GM21825 (cell line): Measurements from ENCODE around the gene USP31.
"Not testable (repeated sequence)": the region's sequence is repeated elsewhere in the genome, so short reads cannot be mapped to it uniquely, and the experiment has no call there.

Source experiments
- ATAC-seq: cut with Tn5 transposase; IDR thresholded peaks from one replicate; pipeline ENCODE4 v1.9.1; 2021; ENCODE audit warnings: mild to moderate bottlenecking, moderate library complexity; ENCODE audit not compliant: unreplicated experiment

The USP31 gene

DNA sequence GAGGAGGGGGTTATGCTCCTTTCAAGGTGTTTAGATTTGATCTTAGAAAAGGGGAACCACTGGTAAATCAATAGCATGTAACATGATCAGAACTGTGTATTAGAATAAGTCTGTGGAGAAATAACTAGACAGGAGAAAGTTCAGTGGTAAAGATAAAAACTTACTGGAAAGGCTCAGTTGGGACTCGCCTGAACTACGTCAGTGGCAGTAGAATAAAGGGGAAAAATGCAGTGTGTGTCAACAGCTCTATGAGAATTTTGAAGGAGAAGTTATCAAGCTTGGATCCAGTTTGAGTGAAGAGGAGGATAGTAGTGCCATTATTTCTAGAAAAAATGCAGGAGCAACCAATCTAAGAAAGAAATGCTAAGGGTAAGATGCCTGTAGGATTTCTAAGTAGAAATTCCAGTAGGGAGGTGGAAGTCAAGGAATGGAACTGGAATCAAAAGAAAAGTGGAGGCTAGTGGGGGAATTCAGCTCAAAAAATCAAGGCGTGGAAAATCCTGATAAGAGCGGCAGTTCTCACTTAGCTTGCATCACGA lies 48.2 kb downstream of the USP31 start:
- ATAC-seq: no peak

DNA sequence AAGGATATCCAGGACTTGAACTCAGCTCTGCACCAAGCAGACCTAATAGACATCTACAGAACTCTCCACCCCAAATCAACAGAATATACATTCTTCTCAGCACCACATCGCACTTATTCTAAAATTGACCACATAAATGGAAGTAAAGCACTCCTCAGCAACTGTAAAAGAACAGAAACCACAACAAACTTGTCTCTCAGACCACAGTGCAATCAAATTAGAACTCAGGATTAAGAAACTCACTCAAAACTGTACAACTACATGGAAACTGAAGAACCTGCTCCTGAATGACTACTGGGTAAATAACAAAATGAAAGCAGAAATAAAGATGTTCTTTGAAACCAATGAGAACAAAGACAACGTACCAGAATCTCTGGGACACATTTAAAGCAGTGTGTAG lies 52.8 kb downstream of the USP31 start:
- not testable (repeated sequence) for ATAC-seq

DNA sequence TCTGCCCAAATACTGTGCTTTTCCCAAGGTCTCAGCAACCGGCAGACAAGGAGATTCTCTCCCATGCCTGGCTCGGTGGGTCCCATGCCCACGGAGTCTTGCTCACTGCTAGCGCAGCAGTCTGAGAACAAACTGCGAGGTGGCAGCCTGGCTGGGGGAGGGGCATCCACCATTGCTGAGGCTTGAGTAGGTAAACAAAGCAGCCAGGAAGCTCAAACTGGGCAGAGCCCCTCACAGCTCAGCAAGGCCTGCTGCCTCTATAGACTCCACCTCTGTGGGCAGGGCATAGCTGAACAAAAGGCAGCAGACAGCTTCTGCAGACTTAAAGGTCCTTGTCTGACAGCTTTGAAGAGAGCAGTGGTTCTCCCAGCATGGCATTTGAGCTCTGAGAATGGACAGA lies 55.1 kb downstream of the USP31 start:
- not testable (repeated sequence) for ATAC-seq

DNA sequence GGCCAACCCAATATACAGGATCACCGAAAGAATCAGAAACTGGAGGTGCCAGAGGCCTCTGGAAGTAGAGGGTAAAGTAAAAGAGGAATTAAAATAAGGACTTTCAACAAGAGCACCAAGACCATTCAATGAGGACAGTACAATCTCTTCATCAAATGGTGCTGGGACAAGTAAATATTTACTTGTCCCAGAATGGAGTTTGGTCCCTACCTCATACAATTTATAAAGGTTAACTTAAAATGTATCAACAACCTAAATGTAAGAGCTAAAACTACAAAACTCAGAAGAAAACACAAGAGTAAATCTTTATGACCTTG lies 56.5 kb downstream of the USP31 start:
- no peak for ATAC-seq

DNA sequence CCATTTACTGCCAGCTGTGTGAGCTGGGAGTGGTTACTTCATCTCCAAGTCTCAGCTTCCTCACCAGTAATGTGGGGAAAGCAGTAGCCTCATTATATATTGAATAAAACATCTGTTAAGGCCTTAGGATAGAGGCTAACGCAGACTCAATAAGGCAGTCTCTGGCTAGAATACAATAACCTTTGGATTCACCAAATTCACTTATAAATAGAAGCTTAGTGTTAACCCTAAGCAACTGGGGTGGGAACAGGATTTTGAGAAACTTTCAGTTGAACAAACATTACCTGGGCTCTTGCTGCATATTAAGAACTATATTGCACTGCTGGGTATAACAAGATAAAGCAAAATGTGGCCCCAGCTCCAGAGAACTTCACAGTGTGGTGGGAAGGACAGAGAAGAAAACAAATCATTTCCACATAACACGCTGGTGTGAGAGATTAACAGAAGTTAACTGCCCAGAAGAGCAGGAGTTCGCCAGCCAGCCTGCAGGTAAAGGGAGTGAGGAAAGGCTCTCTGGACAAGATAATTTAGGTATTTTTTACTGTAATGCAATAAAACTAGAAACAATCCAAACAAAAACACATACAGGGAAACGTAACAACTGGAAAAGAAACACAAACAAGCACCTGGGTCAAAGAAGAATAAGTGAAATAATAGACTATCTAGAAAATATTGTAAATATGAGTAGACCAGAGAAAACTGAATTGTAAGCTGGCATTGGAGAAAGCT lies 57.0 kb downstream of the USP31 start:
- ATAC-seq: no peak

DNA sequence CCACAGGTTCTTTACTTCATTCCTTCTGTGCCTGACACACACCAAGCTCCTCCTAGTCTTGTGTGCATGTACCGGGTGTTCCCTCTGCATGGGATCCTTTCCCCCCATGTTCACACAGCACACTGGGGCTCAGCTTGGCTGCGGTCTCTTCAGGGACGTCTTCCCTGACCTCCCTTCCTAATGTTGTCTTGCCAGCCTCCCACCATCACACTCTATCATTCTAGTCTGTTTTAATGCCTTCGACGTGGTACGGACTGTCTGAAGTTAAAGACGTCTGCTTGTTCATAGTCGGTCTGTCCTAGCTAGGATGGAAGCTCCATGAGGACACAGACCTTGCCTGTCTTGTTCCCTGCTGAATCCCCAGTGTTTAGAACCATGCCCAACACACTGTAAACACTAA lies 60.1 kb downstream of the USP31 start:
- ATAC-seq: no peak

DNA sequence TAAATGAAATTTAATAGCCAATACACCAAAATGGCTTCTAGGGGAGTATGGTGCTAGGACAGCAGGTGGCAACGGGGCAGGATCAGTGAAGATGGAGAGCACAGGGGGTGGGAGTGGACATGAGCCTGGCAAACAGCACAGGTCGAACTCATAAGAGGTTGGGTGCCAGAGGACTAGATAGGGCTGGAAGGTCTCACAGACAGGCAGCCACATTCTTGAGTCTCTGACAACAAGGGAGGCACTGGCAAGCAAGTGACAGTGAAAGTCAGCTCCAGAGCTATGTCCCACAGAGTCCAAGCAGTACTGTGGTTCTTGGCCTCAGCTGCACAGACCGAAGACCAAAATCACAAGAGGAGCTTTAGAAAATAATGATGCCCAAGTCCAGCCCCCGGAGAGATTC lies 61.2 kb downstream of the USP31 start:
- no peak for ATAC-seq

DNA sequence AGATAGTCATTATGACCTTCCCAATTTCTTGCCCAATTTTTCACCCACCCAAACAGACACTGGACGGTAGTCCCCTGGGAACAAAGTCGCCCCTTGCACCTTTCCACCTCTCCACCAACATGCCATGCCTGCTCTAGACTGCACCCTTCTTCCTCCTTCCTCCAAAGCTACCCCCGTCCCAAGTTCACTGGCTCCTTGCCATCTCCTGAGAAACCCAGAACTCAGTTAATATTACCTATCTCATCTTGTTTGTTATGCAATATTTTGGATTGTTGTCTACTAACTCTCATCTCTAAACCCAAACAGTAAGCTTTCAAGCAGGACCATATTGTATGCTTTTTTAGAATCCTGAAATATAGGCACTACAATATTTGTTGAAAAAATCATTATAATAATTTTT lies 63.3 kb downstream of the USP31 start:
- no peak for ATAC-seq

DNA sequence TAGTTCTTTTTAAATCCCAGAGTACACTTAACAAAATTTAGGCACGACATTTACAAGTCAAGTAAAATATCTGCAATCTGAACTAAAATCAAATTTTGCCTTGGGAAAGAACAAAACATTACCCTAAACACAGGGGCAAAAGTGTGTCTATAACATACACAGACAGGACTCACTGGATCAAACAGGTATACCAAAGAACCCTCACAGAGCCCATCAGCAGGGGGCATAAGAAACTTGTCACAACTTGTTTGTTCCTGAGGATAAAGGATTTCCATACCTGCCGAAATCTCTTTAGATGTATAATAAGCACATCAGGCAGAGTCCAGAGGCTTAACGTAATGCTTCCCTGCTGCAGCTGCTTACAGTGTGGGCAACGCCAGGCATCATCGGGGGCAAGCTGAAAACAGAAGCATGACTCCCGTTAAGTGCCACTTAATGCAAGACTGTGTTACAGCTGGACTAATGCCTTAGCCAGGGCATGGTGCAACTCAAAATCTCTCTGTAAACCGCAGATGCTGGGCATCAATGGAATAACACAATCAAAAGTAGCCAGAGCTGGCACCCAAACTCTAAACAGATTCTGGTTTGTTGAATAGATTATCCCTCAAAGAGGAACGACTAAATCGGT lies 67.0 kb downstream of the USP31 start:
- ATAC-seq: no peak

DNA sequence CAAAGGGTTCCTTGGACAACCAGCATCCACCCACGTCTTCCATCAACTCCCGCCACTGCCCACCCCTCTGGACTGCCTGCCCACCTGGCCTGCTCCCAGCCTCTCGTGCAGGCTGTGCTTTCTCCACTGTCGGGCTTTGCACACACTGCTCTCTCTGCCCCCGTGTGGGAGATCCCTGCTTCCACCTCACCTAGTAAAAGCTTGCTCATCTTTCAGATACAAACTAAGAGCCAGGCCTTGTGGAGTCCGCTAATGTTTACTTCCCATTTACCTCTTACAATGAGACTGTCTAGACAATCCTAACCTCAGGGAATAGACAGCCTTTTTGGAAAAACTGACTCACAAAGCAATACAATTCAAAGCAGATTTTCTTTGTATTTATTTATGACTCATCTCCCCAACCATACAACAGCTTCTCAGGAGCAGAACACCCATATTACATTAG lies 67.6 kb downstream of the USP31 start:
- ATAC-seq: no peak

DNA sequence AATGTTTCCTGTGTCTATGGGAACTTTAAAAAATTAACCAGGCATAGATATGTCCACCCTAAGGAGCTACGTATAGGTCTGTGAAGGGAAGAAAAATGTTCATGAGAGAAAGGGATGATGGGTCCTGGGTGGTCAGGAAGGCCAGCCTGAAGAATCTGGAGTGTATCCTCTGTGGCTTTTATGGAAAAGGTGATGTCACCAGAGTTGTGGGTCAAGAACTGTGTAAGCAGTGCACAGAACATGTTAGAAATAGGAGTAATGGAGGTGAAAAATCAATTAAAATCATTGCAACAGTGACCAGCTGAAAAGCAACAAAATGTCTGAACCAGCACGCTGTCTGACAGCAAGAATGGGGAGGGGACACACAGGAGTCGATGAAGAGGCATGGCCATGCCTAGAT lies 68.5 kb downstream of the USP31 start:
- ATAC-seq: no peak

DNA sequence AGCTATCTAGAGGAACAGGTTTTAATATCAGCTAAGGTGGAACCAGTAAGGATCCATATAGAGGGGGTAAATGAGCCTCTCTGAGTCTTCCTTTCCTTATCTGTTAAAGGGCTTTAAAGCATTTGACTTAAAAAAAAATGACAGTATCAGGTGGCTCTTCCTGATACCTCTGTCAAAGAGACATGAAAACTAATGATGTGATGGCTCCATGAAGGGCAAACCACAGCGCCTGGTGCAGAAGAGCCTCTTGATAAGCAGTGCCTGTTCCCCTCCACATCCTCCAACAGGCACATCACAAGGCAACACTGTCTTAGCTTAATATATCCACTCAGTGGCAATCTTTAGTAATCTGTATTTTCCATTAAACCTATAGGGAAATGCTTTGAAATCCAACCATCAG lies 68.9 kb downstream of the USP31 start:
- ATAC-seq: no peak

DNA sequence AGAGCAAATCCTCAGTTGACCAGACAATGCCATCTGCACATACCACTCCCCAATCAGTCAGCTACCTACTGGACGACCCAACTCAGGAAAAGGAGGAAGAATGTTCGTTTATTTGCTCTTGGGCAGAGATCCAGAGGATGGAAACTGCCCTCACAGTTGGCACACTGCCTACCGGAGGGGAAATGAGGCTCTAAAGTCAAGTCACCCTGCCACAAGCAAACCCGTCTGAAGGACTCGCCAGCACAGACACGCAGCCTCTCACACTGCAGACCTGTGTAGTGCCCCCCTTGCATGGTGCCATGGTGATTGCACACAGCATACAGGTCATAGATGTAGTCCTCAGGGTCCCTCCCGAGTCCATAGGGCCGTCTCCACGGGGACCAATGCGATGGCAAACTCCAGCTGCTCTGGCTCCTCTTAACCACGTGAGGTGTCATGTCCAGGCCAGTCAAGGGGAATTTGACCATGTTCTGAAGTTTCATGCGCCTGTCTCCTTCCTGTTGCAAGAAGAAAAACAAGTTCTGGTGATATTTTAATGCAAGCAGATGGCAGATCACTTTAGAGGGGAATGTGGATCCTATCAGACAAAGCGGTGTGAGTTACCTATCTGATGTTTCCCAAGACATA lies 69.5 kb downstream of the USP31 start:
- no peak for ATAC-seq

DNA sequence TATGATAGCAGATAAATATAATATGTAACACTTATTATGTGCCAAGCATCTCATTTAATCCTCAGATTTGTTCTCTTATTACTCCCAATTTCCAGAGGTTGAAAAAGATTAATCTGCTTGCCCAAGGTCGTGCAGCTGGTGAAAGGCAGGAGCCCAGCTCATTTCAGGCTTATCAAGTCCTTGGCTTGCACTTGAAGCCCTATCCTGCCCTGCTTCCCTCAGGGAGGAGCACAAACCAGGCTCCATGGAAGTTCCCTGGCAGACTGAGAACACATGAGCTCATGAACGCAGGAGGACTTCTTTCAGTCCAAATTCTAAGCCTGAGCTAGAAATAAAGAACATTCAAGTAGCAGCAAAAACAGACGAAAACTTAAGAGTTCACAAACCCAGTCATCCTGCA lies 74.8 kb downstream of the USP31 start:
- ATAC-seq: no peak

DNA sequence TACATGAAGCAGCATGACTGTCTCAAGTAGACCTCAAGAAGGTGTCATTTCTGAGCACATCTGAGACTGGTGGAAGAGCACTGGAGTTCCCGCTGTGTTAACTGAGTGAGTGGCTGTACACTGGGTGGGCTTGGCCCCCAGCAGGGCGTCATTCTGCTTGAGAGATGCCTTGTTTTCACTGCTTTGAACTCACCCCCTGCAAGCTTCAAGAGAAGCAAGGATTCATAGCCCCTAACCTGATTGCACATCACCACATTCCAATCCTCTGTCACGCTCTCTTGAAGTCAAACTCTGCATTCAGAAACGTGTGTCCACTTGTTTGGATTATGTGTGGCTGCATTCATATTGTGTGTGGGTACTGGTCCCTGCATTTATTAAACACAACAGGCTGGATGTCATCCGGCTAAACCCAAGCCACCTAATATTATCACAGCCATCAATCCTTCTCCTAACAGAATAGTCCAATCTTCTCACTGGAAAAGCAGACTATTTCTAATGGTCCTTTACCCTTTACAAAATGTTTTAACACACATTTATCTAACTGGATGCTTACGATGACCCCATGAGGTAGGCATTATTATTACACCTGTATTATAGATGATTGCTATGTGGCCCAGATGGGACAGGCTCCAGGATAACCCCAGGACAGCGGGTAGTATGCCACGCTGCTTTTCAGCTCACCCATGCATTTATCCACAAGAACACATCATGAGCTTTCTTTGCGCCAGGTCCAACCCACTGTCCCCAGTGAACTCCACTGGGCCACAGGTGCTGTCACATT lies 76.3 kb downstream of the USP31 start:
- no peak for ATAC-seq

DNA sequence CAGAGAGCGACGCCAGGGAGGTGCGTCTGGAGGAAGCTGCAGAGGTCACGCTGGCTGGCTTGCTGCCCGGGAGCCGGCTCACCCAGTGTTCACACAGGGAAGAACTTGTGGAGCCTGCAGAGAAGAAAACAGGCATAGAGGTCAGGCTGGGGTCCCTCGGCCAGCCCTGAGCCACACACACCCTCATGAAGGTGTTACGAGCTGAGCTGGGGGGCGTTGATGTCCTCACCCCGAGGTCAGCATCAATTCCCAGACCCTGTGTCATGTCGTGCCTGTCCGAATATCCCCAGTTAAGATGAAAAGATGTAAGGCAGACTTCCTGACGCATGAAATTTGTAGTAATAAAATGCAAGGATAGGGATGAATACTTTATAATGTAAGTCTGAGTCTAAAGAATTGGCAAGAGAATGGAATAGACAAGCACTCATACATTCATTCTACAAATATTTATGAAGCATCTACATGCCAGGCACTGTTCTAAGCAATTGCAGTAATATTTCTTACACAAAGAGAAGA lies 77.1 kb downstream of the USP31 start:
- ATAC-seq: no peak

DNA sequence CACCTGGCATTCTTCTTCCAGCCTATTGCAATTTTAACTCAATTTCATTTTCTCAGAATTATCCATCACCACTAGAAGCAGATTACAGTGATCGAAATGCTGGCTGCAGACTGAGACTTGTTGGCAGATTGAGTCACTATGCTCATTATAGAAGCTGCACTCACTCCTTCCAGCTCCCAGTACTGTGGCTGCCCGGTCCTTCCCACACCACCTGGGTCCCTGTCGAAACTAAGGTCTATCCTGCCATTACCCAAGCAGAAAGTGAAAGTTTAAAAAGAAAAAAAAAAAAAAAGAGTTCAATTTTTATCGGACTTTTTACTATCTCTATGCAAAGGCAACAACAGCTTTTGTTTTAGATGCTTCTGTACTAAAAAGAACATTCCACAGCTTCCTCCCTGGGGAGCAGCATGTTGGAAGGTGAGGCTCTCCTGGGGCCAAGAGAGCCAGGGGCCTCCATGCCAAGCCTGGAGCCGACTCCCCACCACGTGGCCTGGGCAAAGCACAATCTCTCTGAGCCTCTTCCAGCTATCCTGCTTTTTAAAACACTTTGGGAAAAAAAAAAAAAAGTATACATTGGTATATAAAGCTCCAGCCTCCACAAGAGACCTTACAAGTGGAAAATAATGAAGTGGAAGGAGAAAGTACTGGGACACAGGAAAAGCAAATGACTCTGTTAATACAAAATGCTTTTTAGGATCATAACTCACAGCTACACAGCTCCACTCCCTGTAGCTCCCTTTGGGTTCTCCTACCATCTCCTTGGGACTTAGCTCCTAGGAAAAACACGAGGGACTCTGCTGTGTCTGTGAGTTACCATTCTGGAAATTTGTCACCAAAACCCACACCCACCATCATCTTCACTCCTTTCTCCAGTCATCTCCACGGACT lies 77.8 kb downstream of the USP31 start:
- no peak for ATAC-seq

DNA sequence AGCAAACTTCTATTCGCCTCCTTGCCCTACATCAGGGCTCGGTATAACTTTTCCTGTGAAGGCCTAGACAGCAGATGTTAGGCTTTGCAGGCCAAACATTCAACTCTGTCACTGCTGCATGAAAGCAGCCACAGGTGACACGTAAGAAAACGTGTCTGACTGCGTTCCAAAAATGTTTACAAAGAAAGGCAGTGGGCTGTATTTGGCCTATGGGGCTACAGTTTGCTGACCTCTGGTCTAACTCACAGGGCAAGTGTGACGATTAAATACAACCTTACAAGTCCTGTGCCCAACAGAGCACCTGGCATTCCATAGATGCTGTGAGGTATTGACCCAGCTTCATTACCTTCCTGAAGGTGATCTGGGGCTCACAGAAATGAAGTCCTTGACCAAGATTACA lies 79.4 kb downstream of the USP31 start:
- ATAC-seq: no peak

DNA sequence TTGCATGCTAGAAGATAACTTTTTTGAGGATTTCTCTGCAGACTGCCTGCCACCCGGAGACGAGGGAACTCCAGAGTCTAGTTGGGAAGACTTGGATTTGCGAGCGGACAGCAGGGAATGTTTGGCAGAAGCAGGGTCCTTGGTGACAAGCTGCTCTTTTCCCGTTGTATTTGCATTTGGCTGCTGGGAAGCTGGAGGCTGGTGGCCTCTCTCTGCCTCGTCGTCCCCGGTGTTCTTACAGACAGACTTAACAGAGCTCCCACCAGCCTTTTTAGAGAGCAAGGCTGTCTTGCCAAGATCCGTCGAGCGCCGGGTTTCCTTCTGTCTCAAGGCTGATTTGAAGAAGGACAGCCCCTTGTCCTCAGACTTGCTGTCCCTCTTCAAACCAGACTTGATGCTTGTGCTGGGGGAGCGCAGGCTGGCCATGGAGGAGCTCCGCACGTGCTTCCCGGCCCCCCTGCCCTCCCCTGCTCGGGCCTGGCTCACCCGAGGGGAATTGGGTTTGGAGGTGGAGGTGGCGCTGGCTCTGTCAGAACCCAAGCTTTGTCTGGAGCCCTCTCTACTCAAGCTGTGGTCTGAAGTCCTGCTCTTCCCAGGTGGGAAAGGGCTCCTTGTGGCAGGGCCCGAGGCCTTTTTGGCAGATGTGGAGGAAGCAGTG lies 81.0 kb downstream of the USP31 start:
- ATAC-seq: no peak

DNA sequence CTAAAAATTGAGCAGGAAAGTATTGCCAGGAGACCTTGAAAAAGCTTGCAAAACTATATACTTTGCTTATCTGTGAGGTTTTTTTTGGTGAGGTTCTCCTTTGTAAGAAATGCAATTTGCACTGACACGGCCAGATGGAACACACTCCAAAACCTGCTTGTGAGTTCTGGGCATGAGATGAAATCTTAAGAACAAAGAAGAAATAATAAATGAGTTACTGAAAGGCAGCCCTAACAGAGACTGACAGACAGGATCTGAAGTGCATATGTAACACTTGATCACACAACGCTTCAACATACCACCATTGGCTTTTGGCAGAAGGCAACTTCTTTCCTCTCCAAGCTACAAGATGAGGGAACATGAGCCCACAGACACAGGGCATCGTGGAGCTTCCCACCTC lies 82.6 kb downstream of the USP31 start:
- ATAC-seq: no peak
